GM18951 (cell line): Measurements from ENCODE around the gene SARM1.

Experiments used
- POLR2A ChIP-seq: IDR thresholded peaks from 4 replicates; pipeline ENCODE4 v1.6.1; 2011; ENCODE audit warnings: mild to moderate bottlenecking; ENCODE audit not compliant: insufficient read length, insufficient read depth; ENCODE audit errors: extremely low read depth
- in situ Hi-C: fragments of 300-500 bp; cut with MboI; formaldehyde crosslinking; loops from one replicate; pipeline ENCODE4 v1.12.0; 2022; ENCODE audit warnings: low sequenced_read_pairs, mixed read lengths, inconsistent platforms; ENCODE audit not compliant: unreplicated experiment

The SARM1 gene

DNA sequence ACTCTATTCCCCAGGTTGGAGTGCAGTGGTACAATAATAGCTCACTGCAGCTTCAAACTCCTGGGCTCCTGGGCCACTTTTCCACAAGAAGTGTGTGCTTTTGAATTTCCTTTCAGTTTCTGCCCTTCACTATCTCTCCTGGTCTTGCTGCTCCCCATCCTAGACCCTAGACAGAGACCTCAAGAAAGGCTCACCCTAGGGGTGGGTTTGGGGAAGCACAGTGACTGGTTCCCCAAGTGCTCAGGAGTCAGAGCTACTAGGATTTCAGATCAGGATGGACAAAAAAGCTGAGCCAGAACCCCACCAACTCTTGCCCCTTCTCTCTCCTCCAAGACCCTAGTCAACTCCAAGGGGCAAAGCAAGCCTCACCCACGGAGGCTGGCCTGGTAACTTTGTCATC lies 4.9 kb upstream of the SARM1 start:
- TF ChIP-seq POLR2A = no peak
- in situ Hi-C loops = no loop called here

DNA sequence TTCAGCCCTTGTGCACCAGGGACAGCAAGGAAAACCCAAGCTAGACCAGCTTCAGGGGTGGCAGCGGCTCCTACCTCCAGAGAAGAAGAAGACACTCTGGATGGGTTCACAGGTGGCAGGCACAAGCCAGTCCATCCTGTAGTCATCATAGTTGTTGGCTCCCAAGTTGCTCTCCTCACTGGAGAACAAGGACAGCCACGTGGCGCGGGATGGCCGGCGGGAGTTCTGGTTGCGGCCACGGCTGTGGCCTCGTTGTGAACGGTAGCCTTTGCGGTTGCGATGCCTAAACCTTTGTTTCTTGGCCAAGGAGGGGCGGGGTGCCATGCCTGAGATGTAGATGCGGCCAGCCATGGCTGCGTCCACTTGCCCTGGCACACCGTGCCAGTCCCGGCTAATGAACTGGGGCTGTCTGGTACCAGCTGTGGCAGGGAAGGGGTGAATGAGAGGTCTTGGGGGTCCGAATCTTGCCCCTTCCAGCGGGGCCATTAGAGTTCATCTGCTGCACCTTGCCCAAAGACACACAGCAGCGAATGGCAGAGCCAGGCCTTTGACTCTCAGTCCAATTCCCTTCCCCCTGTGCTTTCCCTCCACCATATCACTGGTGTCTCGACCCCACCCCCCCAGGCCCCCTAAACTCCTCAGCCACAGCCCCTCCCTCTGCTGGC lies 3.7 kb upstream of the SARM1 start:
- in situ Hi-C loops = no loop called here
- TF ChIP-seq POLR2A = no peak

DNA sequence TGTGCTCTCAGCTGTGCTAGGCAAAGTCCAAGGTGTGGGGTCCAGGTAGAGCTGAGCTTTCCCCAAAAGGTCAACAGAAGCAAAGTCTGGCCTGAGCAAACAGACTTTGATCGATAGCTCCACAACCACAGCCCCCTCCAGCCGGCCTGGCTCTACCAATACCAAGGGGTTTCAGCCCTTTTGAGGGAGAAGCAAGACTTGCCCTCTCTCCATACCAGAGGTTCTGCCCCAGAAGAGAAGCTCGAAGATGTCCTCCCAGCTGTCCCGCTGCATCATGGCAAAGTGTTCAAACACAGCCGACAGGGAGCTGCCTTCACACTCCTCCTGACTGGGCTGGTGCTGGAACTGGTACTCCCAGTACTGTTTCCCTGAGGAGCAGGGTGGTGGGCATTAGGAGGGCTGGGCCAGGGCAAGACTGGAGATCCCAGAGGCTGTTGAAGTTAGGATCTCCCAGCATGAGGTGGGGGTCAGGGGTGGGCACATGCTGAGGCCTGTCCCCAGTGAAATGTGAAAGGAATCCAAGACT lies 3.1 kb upstream of the SARM1 start:
- TF ChIP-seq POLR2A = no peak
- in situ Hi-C loops = no loop called here

DNA sequence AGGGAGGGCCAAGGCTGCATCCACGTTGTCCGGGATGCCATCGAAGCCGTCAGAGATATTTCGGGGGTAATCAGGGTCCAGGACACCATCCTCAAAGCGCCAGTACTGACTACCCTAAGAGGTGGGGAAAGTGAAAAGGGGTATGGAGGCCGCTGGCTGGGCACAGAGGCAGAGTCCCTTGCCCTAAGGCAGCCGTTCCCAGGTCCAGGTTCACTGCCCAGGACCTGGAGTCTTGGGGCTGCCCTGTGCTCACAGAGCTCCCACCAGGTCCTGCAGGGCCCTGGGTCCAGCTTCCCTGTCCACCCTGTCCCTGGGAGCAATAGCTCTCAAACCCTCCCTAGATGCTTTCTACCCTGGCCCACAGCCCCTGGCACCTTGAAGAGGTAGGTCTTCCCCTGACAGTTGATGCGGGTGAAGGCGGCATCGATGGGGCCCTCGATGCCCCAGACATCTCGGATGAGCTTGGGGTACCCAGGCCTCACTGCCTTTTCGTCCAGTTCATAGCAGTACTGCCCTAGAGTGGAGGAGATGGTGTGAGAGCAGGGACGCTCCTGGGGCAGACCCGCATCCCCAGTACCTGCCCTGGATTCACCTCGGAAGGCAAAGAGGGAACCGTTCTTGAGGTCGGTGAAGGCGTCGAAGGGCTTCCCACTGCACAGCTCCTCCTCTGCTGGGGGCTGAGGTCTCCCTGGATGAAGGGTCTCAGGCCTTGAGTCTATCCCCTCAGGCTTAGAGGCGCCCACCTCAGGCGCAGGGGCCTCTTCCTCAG lies 2.4 kb upstream of the SARM1 start:
- in situ Hi-C loops = no loop called here
- TF ChIP-seq POLR2A = no peak

DNA sequence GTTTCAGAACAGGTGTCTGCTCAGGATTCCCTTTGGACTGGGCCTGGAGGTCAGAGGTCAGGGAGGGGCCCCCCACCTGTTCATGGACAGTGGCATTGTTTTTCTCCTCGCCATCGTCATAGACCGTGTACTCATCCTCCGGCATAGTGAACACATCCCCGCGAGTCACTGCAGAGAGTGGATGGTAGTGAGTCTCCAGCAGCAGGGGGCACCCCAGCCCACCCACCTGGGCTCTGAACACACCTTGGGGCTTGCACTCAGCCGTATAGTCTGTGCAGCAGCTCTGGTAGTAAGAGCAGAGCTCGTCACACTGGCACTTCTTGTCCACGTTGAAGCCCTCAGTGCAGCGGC lies 1.8 kb upstream of the SARM1 start:
- in situ Hi-C loops = no loop called here

DNA sequence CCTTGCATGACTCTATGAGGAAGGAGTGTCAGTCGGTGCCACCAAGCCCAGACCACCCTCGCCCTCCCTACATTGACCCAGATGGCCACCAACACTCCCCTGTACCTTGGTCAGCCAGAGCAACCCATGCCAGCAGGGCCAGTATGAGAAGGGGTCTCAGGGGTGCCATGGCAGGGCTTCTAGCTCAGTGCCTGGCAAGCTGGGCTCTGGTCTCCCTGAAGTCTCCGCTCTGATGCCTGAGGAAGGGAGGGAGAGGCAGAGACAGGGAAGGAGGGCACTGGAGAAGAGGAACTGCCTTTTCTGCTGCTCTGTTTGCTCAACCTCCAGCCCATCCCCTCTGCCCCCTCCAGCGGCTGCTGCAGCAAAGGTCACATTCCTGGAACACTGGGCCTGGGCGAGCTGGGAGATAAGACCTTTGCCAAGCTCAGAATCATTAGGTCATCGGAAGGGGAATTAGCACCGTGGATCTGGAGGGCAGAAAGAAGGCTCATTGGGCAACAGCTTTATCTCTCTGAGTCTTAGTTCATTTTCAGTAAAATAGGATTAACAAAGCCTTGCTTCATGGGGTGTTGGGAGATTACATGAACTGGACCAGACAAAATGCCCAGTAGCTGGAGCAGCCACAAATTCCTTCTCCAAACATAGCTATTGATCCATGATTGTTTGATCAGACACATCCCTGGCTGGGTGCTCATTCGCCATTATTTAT lies 1.3 kb upstream of the SARM1 start, which contains the start of gene VTN:
VTN (minus strand) TSS at position 273 of the 709 bp plus-strand sequence; CDS start at position 169, 104 bp downstream.
- in situ Hi-C loops = no loop called here
- no peak for TF ChIP-seq POLR2A

More for the DNA sequence above, 1.8 kb upstream of the SARM1 start:
- no peak for TF ChIP-seq POLR2A

DNA sequence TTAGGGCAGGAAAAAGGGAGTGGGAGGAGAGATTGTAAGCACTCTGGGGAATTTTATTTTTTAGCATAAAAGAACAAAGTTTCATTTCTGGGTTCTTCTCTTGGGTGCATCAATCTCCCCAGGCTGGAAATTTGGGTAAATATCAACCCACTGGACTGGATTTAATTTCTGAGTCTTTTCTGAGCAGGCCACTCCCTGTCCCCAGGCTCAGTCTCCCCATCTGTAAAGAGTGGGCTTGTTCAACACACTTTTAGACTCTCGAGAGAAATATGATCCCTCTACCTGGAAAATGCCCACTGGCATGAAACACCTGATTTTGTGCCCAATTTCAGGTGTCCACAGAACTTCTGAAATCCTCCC lies 770 bp upstream of the SARM1 start:
- in situ Hi-C loops = no loop called here
- TF ChIP-seq POLR2A = no peak

DNA sequence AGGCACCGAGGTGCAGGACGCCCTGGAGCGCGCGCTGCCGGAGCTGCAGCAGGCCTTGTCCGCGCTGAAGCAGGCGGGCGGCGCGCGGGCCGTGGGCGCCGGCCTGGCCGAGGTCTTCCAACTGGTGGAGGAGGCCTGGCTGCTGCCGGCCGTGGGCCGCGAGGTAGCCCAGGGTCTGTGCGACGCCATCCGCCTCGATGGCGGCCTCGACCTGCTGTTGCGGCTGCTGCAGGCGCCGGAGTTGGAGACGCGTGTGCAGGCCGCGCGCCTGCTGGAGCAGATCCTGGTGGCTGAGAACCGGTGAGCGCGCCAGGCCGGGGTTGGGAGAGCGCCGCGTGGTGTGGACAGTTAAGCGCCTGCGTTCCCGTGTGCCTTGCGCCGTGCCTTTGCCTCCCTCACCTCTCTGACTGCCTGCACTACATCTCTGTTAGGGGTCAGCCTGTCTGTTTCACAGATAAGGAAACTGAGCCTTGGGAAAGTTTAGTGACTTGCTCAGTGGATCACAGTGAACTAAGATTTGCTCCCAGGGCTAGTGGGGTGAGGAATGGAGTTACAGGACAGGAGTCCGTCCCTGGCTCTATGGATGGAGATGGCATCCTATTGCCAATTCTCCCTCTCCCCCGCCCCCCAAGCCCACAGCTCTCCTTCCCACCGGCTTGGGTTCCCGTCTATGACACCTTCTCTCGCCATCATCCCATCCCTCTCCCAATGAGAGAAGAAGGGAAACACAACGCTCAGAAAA lies 880 bp downstream of the SARM1 start:
- TF ChIP-seq POLR2A = no peak
- in situ Hi-C loops = no loop called here

DNA sequence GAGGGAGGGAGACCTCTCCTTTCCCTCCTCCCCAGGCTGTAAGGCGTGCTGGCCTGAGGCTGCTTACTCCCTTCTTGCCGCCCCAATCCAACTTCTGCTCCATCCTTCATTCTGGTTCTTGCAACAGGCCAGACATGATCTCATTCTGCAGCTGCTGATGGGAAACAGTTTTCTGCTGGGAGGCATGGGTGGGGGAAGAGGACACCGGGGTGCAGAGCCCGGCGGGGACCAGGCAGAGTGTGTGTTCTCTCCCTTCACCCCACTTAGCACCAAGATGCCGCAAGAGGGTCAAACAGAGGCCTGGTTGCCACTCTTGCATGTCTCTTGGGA lies 1.4 kb downstream of the SARM1 start:
- in situ Hi-C loops = no loop called here
- no peak for TF ChIP-seq POLR2A

DNA sequence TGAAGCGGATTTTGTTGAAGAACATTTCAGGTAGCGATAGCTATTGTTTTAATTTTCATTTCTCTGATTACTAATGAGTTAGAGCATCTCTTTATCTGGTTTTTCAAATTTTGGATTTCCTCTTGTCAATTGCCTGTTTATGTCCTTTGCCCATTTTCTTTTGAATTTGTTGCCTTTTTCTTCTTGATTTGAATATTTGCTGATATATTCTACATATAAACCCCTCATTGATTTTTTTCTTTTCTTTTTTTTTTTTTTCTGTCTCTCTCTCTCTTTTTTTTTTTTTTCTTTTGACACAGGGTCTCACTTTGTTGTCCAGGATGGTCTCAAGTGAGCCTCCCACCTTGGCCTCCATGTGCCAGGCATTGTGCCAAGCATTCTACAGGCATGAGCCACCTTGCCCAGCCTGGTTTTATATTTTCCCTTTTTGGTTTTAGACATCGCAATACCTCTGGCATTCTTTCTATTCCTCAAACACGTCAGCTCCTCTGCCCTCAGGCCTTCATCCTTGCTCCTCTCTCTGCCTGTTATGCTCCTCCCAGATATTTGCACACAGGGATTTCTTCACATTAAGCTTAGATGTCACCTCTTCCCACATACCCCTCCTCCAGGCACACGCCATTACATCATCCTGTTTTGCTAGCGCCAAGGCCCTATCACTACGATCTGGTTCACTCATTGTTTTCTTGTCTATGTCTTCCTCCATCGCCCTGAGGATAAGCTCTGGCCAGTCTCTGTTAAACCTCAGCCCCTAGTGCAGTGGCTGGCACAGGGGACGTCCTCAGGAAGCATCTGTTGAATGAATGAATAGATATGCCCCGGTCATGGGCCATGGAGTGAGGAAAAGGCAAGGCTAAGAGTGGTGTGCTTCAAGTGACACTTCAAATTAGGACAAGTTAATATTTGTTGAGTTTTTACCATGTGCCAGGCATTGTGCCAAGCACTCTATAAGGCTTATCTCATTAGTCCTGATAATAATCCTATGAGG lies 8.6 kb downstream of the SARM1 start:
- in situ Hi-C loops = no loop called here
- no peak for TF ChIP-seq POLR2A

DNA sequence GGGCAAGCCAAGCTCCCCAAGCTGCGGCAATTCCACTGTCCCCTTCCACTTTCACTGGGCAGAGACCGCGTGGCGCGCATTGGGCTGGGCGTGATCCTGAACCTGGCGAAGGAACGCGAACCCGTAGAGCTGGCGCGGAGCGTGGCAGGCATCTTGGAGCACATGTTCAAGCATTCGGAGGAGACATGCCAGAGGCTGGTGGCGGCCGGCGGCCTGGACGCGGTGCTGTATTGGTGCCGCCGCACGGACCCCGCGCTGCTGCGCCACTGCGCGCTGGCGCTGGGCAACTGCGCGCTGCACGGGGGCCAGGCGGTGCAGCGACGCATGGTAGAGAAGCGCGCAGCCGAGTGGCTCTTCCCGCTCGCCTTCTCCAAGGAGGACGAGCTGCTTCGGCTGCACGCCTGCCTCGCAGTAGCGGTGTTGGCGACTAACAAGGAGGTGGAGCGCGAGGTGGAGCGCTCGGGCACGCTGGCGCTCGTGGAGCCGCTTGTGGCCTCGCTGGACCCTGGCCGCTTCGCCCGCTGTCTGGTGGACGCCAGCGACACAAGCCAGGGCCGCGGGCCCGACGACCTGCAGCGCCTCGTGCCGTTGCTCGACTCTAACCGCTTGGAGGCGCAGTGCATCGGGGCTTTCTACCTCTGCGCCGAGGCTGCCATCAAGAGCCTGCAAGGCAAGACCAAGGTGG lies 9.8 kb downstream of the SARM1 start:
- in situ Hi-C loops = no loop called here
- TF ChIP-seq POLR2A = no peak
